CD4-positive, alpha-beta T cell (primary cell): ENCODE data around the gene CHCHD10. TPM values are rescaled to one million over a fixed set of nuclear protein-coding genes. Genes with fewer than 3 reads are reported as not detected.

Experiments used
- ATAC-seq: fragments of 200-7000 bp; cut with Tn5 transposase; one replicate; pipeline ENCODE4 v1.10.0; 2022; ENCODE audit warnings: mild to moderate bottlenecking; ENCODE audit not compliant: poor library complexity
- CTCF ChIA-PET: fragments of 350-600 bp; sonication (Branson Sonifier 250); formaldehyde crosslinking; loops from one replicate; lab custom pipeline; 2021; ENCODE audit warnings: antibody characterized with exemption, inconsistent platforms; lab: Charles Lee
- POLR2A ChIA-PET: fragments of 350-600 bp; sonication (Branson Sonifier 250); formaldehyde crosslinking; loops from one replicate; lab custom pipeline; 2021; ENCODE audit warnings: antibody characterized with exemption, inconsistent platforms; lab: Charles Lee
- DNase-seq, 14 experiments: peaks; one replicate each; pipeline ENCODE4 v3.0.0-alpha.2; 2013 to 2020; ENCODE audit warnings: mixed read lengths in 2 of 14
- H3K27ac ChIP-seq, 2 donors: one replicate each; pipeline versions ENCODE4 v1.5.1 to v1.7.0; 2013; ENCODE audit warnings: low read length in 2 of 2, low read depth in 1 of 2, mild to moderate bottlenecking in 1 of 2
- H3K27me3 ChIP-seq, 2 experiments: 1 replicate in 1 of 2; 2 replicates in 1 of 2; pipeline versions ENCODE4 v1.6.1 to v1.7.0; 2013; ENCODE audit warnings: low read length in 2 of 2, control low read depth in 1 of 2, mild to moderate bottlenecking in 1 of 2, moderate library complexity in 1 of 2; ENCODE audit not compliant: insufficient read depth in 2 of 2, control insufficient read depth in 1 of 2
- H3K36me3 ChIP-seq: one replicate; pipeline ENCODE4 v1.6.1; 2013; ENCODE audit warnings: low read length, control low read depth; ENCODE audit not compliant: insufficient read depth
- H3K4me1 ChIP-seq: one replicate; pipeline ENCODE4 v1.6.1; 2013; ENCODE audit warnings: low read length, control low read depth; ENCODE audit not compliant: insufficient read depth
- H3K4me3 ChIP-seq: one replicate; pipeline ENCODE4 v1.5.1; 2013; ENCODE audit warnings: mild to moderate bottlenecking, low read length, moderate library complexity
- H3K9me3 ChIP-seq, 2 experiments: 1 replicate in 1 of 2; 2 replicates in 1 of 2; pipeline versions ENCODE4 v1.6.1 to v1.7.0; 2013; ENCODE audit warnings: low read length in 2 of 2, mild to moderate bottlenecking in 2 of 2, control low read depth in 1 of 2, moderate library complexity in 1 of 2; ENCODE audit not compliant: control insufficient read depth in 1 of 2, insufficient read depth in 1 of 2
- H3K27ac Mint-ChIP-seq: one replicate; pipeline ENCODE4 v1.8.0; 2020; ENCODE audit warnings: mixed read lengths
- H3K27me3 Mint-ChIP-seq: one replicate; pipeline ENCODE4 v1.8.0; 2021; ENCODE audit warnings: mixed read lengths
- H3K36me3 Mint-ChIP-seq: one replicate; pipeline ENCODE4 v1.8.0; 2021; ENCODE audit warnings: low read depth, mixed read lengths
- H3K4me1 Mint-ChIP-seq: one replicate; pipeline ENCODE4 v1.8.0; 2021; ENCODE audit warnings: low read depth, mixed read lengths
- H3K4me3 Mint-ChIP-seq: one replicate; pipeline ENCODE4 v1.8.0; 2020; ENCODE audit warnings: mild to moderate bottlenecking, mixed read lengths
- H3K9me3 Mint-ChIP-seq: one replicate; pipeline ENCODE4 v1.8.0; 2020; ENCODE audit warnings: mixed read lengths
- intact Hi-C, 2 experiments: fragments of 100-400 bp; cut with DNase I in 1 of 2; cut with micrococcal nuclease in 1 of 2; formaldehyde crosslinking; loops; one replicate each; pipeline versions ENCODE4 v1.15.1 to v1.9.0; 2023 to 2025; cut with DNase I, micrococcal nuclease
- total RNA-seq, 174 experiments: library from RNA in 2 of 174; stranded (reverse) in 2 of 174; gene quantifications; one replicate each; pipeline ENCODE4 v1.2.3 and lab custom pipeline; 2021 to 2026
- TF ChIP-seq, protein P1 (sequence below): fragments of 200-600 bp; IDR thresholded peaks from one replicate; pipeline ENCODE4 v1.8.0; 2022; ENCODE audit warnings: antibody characterized with exemption, mild to moderate bottlenecking

The CHCHD10 gene
- total RNA-seq, 2 experiments from 2014 or later: 34.4 to 43.0 TPM

DNA sequence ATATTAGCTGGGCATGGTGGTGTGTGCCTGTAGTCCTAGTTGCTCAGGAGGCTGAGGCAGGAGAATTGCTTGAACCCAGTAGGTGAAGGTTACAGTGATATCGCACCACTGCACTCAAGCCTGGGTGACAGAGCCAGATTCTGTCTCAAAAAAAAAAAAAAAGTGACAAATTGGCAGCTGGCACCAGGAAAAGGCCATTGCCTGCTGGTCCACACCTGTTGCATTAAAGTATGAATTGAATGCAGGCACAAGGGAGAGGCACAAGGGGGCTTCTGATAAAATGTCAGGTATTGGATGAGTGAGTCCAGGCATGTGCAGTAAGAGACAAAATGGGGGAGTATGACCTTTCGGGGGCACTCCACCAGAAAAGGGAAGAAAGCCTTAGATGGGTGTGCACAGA lies 45.0 kb downstream of the CHCHD10 start:
- no peaks in the 10 kb centered on the region for H3K27me3 ChIP-seq
- no peaks in the 10 kb centered on the region for H3K9me3 Mint-ChIP-seq
- no peak for DNase-seq
- no peaks in the 10 kb centered on the region for H3K27me3 Mint-ChIP-seq
- intact Hi-C loops: no loop called here
- no peak overlapping the region for H3K4me3 Mint-ChIP-seq
- POLR2A ChIA-PET: no interaction called here
- TF ChIP-seq, protein P1, sequence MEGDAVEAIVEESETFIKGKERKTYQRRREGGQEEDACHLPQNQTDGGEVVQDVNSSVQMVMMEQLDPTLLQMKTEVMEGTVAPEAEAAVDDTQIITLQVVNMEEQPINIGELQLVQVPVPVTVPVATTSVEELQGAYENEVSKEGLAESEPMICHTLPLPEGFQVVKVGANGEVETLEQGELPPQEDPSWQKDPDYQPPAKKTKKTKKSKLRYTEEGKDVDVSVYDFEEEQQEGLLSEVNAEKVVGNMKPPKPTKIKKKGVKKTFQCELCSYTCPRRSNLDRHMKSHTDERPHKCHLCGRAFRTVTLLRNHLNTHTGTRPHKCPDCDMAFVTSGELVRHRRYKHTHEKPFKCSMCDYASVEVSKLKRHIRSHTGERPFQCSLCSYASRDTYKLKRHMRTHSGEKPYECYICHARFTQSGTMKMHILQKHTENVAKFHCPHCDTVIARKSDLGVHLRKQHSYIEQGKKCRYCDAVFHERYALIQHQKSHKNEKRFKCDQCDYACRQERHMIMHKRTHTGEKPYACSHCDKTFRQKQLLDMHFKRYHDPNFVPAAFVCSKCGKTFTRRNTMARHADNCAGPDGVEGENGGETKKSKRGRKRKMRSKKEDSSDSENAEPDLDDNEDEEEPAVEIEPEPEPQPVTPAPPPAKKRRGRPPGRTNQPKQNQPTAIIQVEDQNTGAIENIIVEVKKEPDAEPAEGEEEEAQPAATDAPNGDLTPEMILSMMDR: no peak
- no peak for ATAC-seq
- H3K27ac Mint-ChIP-seq: no peak overlapping the region
- no peaks in the 10 kb centered on the region for H3K36me3 Mint-ChIP-seq
- no peaks in the 10 kb centered on the region for H3K4me1 Mint-ChIP-seq
- H3K36me3 ChIP-seq: no peaks in the 10 kb centered on the region
- H3K4me3 ChIP-seq: no peak overlapping the region
- no peaks in the 10 kb centered on the region for H3K9me3 ChIP-seq
- H3K4me1 ChIP-seq: peaks cover under 1% of the 10 kb centered on the region
- no peak overlapping the region for H3K27ac ChIP-seq
- CTCF ChIA-PET: no interaction called here

DNA sequence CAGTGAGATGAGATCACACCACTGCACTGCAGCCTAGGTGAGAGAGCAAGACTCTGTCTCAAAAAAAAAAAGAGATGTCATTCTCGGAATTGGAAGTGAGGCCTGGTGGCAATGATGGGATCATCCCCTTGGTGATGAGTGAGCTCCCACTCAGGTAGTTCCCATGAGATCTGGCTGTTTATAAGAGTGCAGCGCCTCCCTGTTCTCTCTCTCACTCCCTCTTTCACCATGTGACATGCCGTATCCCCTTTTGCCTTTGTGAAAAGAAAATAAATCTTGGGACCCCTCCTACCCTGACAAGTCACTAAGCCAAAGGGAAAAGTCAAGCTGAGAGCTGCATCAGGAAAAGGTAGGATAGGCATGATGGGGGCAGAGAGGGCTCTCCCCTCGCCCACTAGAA lies 45.6 kb downstream of the CHCHD10 start:
- TF ChIP-seq, protein P1: no peak
- no peaks in the 10 kb centered on the region for H3K9me3 ChIP-seq
- no peaks in the 10 kb centered on the region for H3K36me3 ChIP-seq
- no peaks in the 10 kb centered on the region for H3K27me3 ChIP-seq
- DNase-seq: no peak
- peaks cover 6% of the 10 kb centered on the region for H3K4me1 ChIP-seq
- POLR2A ChIA-PET: no interaction called here
- Mint-ChIP-seq H3K9me3 (no peaks in the 10 kb centered on the region), H3K36me3 (no peaks in the 10 kb centered on the region), H3K27me3 (no peaks in the 10 kb centered on the region), H3K4me1 (peaks cover 3% of the 10 kb centered on the region), H3K27ac (no peak overlapping the region), H3K4me3 (no peak overlapping the region)
- H3K27ac ChIP-seq: no peak overlapping the region
- H3K4me3 ChIP-seq: no peak overlapping the region
- CTCF ChIA-PET: no interaction called here
- ATAC-seq: no peak
- intact Hi-C loops: no loop called here

DNA sequence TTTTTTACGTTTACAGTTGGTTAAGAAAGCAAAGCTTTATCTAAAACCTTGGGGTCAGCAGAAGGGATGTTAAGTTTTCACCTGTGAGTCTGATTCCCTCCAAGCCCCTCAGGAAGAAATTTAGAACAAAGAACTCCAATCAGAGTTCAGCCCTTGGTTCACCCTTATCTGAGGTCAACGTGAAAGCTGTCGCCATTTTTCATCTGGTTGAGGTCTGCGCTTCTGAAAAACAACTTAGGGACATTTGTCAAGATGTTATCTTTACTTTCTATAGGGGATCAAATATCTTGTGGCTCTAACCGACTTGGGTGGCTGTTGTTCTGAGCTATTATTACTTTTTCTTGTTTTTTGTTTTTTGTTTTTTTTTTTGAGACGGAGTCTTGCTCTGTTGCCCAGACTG lies 46.9 kb downstream of the CHCHD10 start:
- TF ChIP-seq, protein P1: no peak
- Histone ChIP-seq H3K36me3 (no peaks in the 10 kb centered on the region), H3K27me3 (no peaks in the 10 kb centered on the region), H3K9me3 (no peaks in the 10 kb centered on the region), H3K4me3 (no peak overlapping the region), H3K27ac (no peak overlapping the region), H3K4me1 (peaks cover 18% of the 10 kb centered on the region)
- Mint-ChIP-seq H3K9me3 (no peaks in the 10 kb centered on the region), H3K4me1 (peaks cover 4% of the 10 kb centered on the region), H3K27me3 (no peaks in the 10 kb centered on the region), H3K36me3 (no peaks in the 10 kb centered on the region), H3K27ac (no peak overlapping the region), H3K4me3 (no peak overlapping the region)
- intact Hi-C loops: no loop called here
- ATAC-seq: no peak
- POLR2A ChIA-PET: no interaction called here
- CTCF ChIA-PET: no interaction called here
- DNase-seq: no peak
